Breast epithelium (tissue), 4 donors: ENCODE results near the gene INO80E. TPM values are rescaled to one million over a fixed set of nuclear protein-coding genes. Genes with fewer than 3 reads are reported as not detected.

Source experiments
- DNase-seq, 2 donors: peaks; one replicate each; pipeline ENCODE4 v3.0.0-alpha.2; 2019; ENCODE audit warnings: low spot score in 2 of 2
- H3K27ac ChIP-seq, 2 donors: fragments of 200-600 bp; sonication (generic) in 1 of 2; one replicate each; pipeline ENCODE4 v1.5.1; 2016 to 2019; ENCODE audit warnings: mild to moderate bottlenecking in 1 of 2
- H3K27me3 ChIP-seq, 2 donors: fragments of 200-600 bp; sonication (generic) in 1 of 2; one replicate each; pipeline versions ENCODE4 v1.5.1 to v1.6.0; 2017 to 2019; ENCODE audit warnings: control low read depth in 1 of 2, mild to moderate bottlenecking in 1 of 2
- H3K36me3 ChIP-seq: fragments of 200-600 bp; one replicate; pipeline ENCODE4 v1.5.1; 2019
- H3K4me1 ChIP-seq, 2 donors: fragments of 200-600 bp; sonication (generic); one replicate each; pipeline ENCODE4 v1.5.1; 2016 to 2019; ENCODE audit warnings: control low read depth in 1 of 2
- H3K4me3 ChIP-seq, 3 donors: fragments of 200-600 bp; sonication (generic); 1 replicate in 2 of 3; 2 replicates in 1 of 3; pipeline ENCODE4 v1.5.1; 2016 to 2019; ENCODE audit warnings: mild to moderate bottlenecking in 3 of 3, moderate library complexity in 2 of 3
- H3K9me3 ChIP-seq, 2 donors: fragments of 200-600 bp; sonication (generic) in 1 of 2; one replicate each; pipeline ENCODE4 v1.5.1; 2016 to 2019; ENCODE audit warnings: control low read depth in 1 of 2
- CTCF ChIP-seq, 3 donors: fragments of 450-650 bp; IDR thresholded peaks; one replicate each; pipeline ENCODE4 v1.5.1; 2016 to 2017; ENCODE audit warnings: antibody characterized with exemption in 3 of 3, mild to moderate bottlenecking in 3 of 3, moderate library complexity in 3 of 3
- POLR2A ChIP-seq: fragments of 450-650 bp; IDR thresholded peaks from one replicate; pipeline ENCODE4 v1.6.1; 2016; ENCODE audit warnings: antibody characterized with exemption, mild to moderate bottlenecking, moderate library complexity
- POLR2AphosphoS5 ChIP-seq, 3 donors: sonication (generic); formaldehyde crosslinking; IDR thresholded peaks; one replicate each; pipeline ENCODE4 v1.6.1; 2017; ENCODE audit warnings: antibody characterized with exemption in 3 of 3
- intact Hi-C: fragments of 100-400 bp; cut with DNase I; formaldehyde crosslinking; loops from one replicate; pipeline ENCODE4 v1.15.1; 2023; ENCODE audit warnings: low total_unique reads
- total RNA-seq, 3 donors: library from RNA; depleted of rRNA; stranded (reverse); fragments of >200 nt; gene quantifications; one replicate each; pipeline ENCODE4 v1.1.0, GENCODE V29; 2016

Gene INO80E
- total RNA-seq, 3 donors from 2014 or later: 31.8 to 39.7 (median 38.6) TPM

DNA sequence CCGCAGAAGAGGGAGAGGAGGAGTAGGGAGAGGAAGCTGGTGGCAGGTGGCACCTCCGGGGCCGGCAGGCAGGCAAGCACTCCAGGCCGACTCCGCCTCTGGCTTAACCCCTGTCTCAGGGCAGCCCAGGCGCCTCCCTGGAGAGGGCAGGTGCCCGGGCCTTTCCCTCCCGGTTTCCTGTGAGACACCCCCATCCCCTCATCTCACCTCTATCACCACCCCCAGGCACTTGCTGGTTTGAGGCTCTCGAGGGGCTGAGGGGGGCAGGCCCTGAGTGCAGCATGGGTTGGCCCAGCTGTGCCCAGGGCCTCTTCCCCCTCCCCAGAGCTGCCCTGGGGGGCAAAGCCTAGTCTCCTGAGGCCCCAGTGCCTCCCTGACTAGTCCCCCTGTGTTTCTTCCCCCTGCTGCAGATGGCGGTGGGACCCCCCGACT, 8.8 kb downstream of the INO80E start:
- no peaks in the 10 kb centered on the region for H3K36me3 ChIP-seq
- H3K4me3 ChIP-seq: no peak overlapping the region
- intact Hi-C loops: no loop called here
- peaks cover 4 to 5% of the 10 kb centered on the region in 2 donors for H3K27me3 ChIP-seq
- no peak for DNase-seq
- no peaks in the 10 kb centered on the region for H3K9me3 ChIP-seq
- H3K27ac ChIP-seq: no peak overlapping the region
- no peaks in the 10 kb centered on the region for H3K4me1 ChIP-seq
- TF ChIP-seq CTCF (IDR thresholded peaks at IDR 0.05) (no peak), POLR2A (no peak), POLR2AphosphoS5 (IDR thresholded peaks at IDR 0.05) (no peak)

GRCh38 chr16:30005341-30006094, 9.5 kb downstream of the INO80E start:
- TF ChIP-seq CTCF (IDR thresholded peaks at IDR 0.05) (peak; percentile 39 to 68 (median 66)), POLR2AphosphoS5 (IDR thresholded peaks at IDR 0.05) (no peak), POLR2A (no peak)
- intact Hi-C loops: no loop called here
- peaks cover 5 to 12% of the 10 kb centered on the region in 2 donors for H3K27me3 ChIP-seq
- peaks cover 2 to 4% of the 10 kb centered on the region in 2 donors for H3K4me1 ChIP-seq
- no peaks in the 10 kb centered on the region for H3K9me3 ChIP-seq
- DNase-seq: no peak
- H3K27ac ChIP-seq: no peak overlapping the region
- H3K36me3 ChIP-seq: no peaks in the 10 kb centered on the region
- no peak overlapping the region for H3K4me3 ChIP-seq

DNA sequence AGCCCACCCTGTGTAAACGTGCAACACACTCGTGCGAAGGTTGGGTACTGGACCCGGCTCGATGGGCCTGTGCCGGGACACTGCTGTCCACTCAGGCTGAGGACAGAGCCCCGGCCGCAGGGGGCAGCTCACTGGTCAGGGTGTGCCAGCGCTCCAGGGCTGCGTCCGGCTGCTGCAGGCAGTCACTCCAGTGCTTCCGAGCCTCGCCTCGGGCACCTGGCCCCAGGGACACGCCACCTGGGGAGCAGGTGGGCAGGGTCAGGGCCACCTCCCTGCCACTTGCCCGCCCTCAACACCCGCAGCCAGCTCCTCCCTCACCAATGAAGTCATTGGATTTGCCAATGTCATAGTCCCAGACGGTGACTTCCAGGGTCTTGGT, 10.0 kb downstream of the INO80E start:
- intact Hi-C loops: no loop called here
- TF ChIP-seq POLR2AphosphoS5 (IDR thresholded peaks at IDR 0.05): no peak
- no peak for TF ChIP-seq POLR2A
- no peak for TF ChIP-seq CTCF (IDR thresholded peaks at IDR 0.05)
- DNase-seq: no peak
- H3K4me1 ChIP-seq: peaks cover 8% of the 10 kb centered on the region in 2 donors
- no peaks in the 10 kb centered on the region for H3K36me3 ChIP-seq
- H3K27me3 ChIP-seq: peaks cover 10 to 17% of the 10 kb centered on the region in 2 donors
- H3K9me3 ChIP-seq: no peaks in the 10 kb centered on the region
- H3K4me3 ChIP-seq: no peak overlapping the region
- no peak overlapping the region for H3K27ac ChIP-seq

- H3K4me3 ChIP-seq: no peak overlapping the region
- intact Hi-C loops: no loop called here
- no peak for TF ChIP-seq POLR2A
- no peak for TF ChIP-seq CTCF (IDR thresholded peaks at IDR 0.05)
- H3K36me3 ChIP-seq: no peaks in the 10 kb centered on the region
- H3K27ac ChIP-seq: no peak overlapping the region
- peaks cover 10 to 23% of the 10 kb centered on the region in 2 donors for H3K27me3 ChIP-seq
- no peaks in the 10 kb centered on the region for H3K9me3 ChIP-seq
- peaks cover 9 to 13% of the 10 kb centered on the region in 2 donors for H3K4me1 ChIP-seq
- DNase-seq: no peak
Measured at GRCh38 chr16:30006659-30007377, 10.8 kb downstream of the INO80E start.

- Histone ChIP-seq H3K27me3 (peaks cover 10 to 25% of the 10 kb centered on the region in 2 donors), H3K9me3 (no peaks in the 10 kb centered on the region)
- TF ChIP-seq POLR2A: no peak
- TF ChIP-seq POLR2AphosphoS5 (IDR thresholded peaks at IDR 0.05): no peak
- TF ChIP-seq CTCF (IDR thresholded peaks at IDR 0.05): no peak
Measured at GRCh38 chr16:30007378-30007895, 11.4 kb downstream of the INO80E start.

More at GRCh38 chr16:30007378-30007895, 11.4 kb downstream of the INO80E start:
- intact Hi-C loops: no loop called here
- no peak overlapping the region for H3K4me3 ChIP-seq
- peaks cover 9 to 13% of the 10 kb centered on the region in 2 donors for H3K4me1 ChIP-seq
- DNase-seq: no peak
- H3K36me3 ChIP-seq: no peaks in the 10 kb centered on the region
- no peak overlapping the region for H3K27ac ChIP-seq
